Endothelial cell of umbilical vein (primary cell): ENCODE results near the gene MEF2C. TPM values are rescaled to one million over a fixed set of nuclear protein-coding genes. Genes with fewer than 3 reads are reported as not detected.

Experiments used
- BruUV-seq: library from RNA; stranded (reverse); fragments of 400-500 nt; replicated peaks from 2 replicates; lab custom pipeline; 2021; lab: Mats Ljungman, UMichigan
- CTCF ChIA-PET: fragments of 300-600, 350-600 bp; sonication (Branson Sonifier 250); formaldehyde crosslinking; loops from one replicate; lab custom pipeline; 2021; ENCODE audit warnings: antibody characterized with exemption, inconsistent platforms; lab: Charles Lee
- POLR2A ChIA-PET: fragments of 300-600, 350-600 bp; sonication (Branson Sonifier 250); formaldehyde crosslinking; loops from one replicate; lab custom pipeline; 2021; ENCODE audit warnings: antibody characterized with exemption, inconsistent platforms; lab: Charles Lee
- DNase-seq: peaks from one replicate; pipeline ENCODE4 v3.0.0-alpha.2; 2011; ENCODE audit warnings: low read depth, low spot score
- FAIRE-seq: peaks from 2 replicates; lab custom pipeline; 2011; peaks lifted over from hg19 to GRCh38; lab: Jason Lieb, UNC
- H2AFZ ChIP-seq: 2 replicates; pipeline ENCODE4 v1.6.0; 2012; ENCODE audit warnings: low read depth, low read length, control low read depth, inconsistent platforms
- H3K27ac ChIP-seq: 2 replicates; pipeline ENCODE4 v1.5.1; 2011; ENCODE audit warnings: low read depth, mild to moderate bottlenecking, control low read depth, low read length, moderate library complexity; ENCODE audit not compliant: insufficient read depth
- H3K27me3 ChIP-seq, 2 experiments: 2 replicates each; pipeline versions ENCODE4 v1.6.0 to v1.6.1; 2011; ENCODE audit warnings: low read length in 2 of 2, mixed read lengths in 1 of 2; ENCODE audit not compliant: control insufficient read depth in 2 of 2, insufficient read depth in 2 of 2
- H3K36me3 ChIP-seq, 2 experiments: 2 replicates in 1 of 2; 3 replicates in 1 of 2; pipeline ENCODE4 v1.5.1; 2011; ENCODE audit warnings: low read length in 2 of 2, mild to moderate bottlenecking in 1 of 2, moderate library complexity in 1 of 2; ENCODE audit not compliant: control insufficient read depth in 2 of 2, insufficient read depth in 2 of 2; ENCODE audit errors: extremely low read depth in 1 of 2
- H3K4me1 ChIP-seq: 3 replicates; pipeline ENCODE4 v1.5.1; 2011; ENCODE audit warnings: mild to moderate bottlenecking, low read length; ENCODE audit not compliant: control insufficient read depth, insufficient read depth; ENCODE audit errors: extremely low read depth
- H3K4me2 ChIP-seq: 2 replicates; pipeline ENCODE4 v1.6.1; 2011; ENCODE audit warnings: low read length, control low read depth, mixed read lengths; ENCODE audit not compliant: insufficient read depth
- H3K4me3 ChIP-seq, 3 experiments: fragments of 200-600 bp in 1 of 3; sonication (generic), shearing (Covaris generic) in 1 of 3; replicated peaks in 1 of 3; 2 replicates each; pipeline ENCODE4 v1.5.1; 2011 to 2016; ENCODE audit warnings: control low read depth in 3 of 3, low read length in 3 of 3, mild to moderate bottlenecking in 2 of 3, inconsistent platforms in 1 of 3, low read depth in 1 of 3, moderate library complexity in 1 of 3; ENCODE audit not compliant: insufficient read depth in 1 of 3
- H3K79me2 ChIP-seq: 2 replicates; pipeline ENCODE4 v1.6.0; 2012; ENCODE audit warnings: low read length, inconsistent platforms; ENCODE audit not compliant: control insufficient read depth, insufficient read depth
- H3K9ac ChIP-seq: replicated peaks from 2 replicates; pipeline ENCODE3; 2011; ENCODE audit warnings: low read length, control low read depth; ENCODE audit not compliant: insufficient read depth; ENCODE audit errors: extremely low read depth
- H3K9me1 ChIP-seq: replicated peaks from 3 replicates; pipeline ENCODE4 v1.6.0; 2011; ENCODE audit warnings: mild to moderate bottlenecking, low read length; ENCODE audit not compliant: control insufficient read depth, insufficient read depth; ENCODE audit errors: extremely low read depth
- H3K9me3 ChIP-seq: replicated peaks from 2 replicates; pipeline ENCODE4 v1.5.1; 2012; ENCODE audit warnings: low read length, inconsistent platforms; ENCODE audit not compliant: control insufficient read depth, insufficient read depth
- H4K20me1 ChIP-seq: replicated peaks from 2 replicates; pipeline ENCODE3; 2011; ENCODE audit warnings: mild to moderate bottlenecking, low read length; ENCODE audit not compliant: control insufficient read depth, insufficient read depth; ENCODE audit errors: extremely low read depth
- CTCF ChIP-seq, 2 donors: IDR thresholded peaks; 1 replicate in 1 of 2; 2 replicates in 1 of 2; pipeline ENCODE4 v1.5.1; 2011; ENCODE audit warnings: low read length in 2 of 2, mild to moderate bottlenecking in 2 of 2, moderate library complexity in 2 of 2, control low read depth in 1 of 2, inconsistent platforms in 1 of 2, low read depth in 1 of 2; ENCODE audit not compliant: insufficient read depth in 1 of 2; ENCODE audit errors: extremely low read depth in 1 of 2
- EZH2 ChIP-seq: IDR thresholded peaks from 2 replicates; pipeline ENCODE4 v1.6.1; 2012; ENCODE audit warnings: borderline replicate concordance, low read depth, mild to moderate bottlenecking, moderate library complexity, low read length, inconsistent platforms; ENCODE audit not compliant: severe bottlenecking
- FOS ChIP-seq: IDR thresholded peaks from 2 replicates; pipeline ENCODE4 v1.6.1; 2011; ENCODE audit warnings: mild to moderate bottlenecking, low read length, moderate library complexity, borderline replicate concordance; ENCODE audit not compliant: insufficient read depth
- GATA2 ChIP-seq: IDR thresholded peaks from 2 replicates; pipeline ENCODE4 v1.7.0; 2011; ENCODE audit warnings: low read depth, mild to moderate bottlenecking, moderate library complexity, mixed read lengths, low read length; ENCODE audit not compliant: insufficient read length, insufficient read depth
- JUN ChIP-seq: IDR thresholded peaks from 2 replicates; pipeline ENCODE4 v1.6.1; 2011; ENCODE audit warnings: borderline replicate concordance, low read depth; ENCODE audit not compliant: insufficient read length, insufficient read depth
- MAX ChIP-seq: IDR thresholded peaks from 2 replicates; pipeline ENCODE4 v1.6.1; 2011; ENCODE audit not compliant: insufficient read depth, insufficient read length
- MYC ChIP-seq: IDR thresholded peaks from one replicate; pipeline ENCODE4 v1.6.1; 2011; ENCODE audit warnings: mild to moderate bottlenecking, low read depth, low read length
- POLR2A ChIP-seq: IDR thresholded peaks from 2 replicates; pipeline ENCODE4 v1.6.1; 2012; ENCODE audit warnings: low read depth, mild to moderate bottlenecking, control low read depth, low read length
- POLR2AphosphoS5 ChIP-seq: IDR thresholded peaks from 2 replicates; pipeline ENCODE4 v1.6.1; 2012; ENCODE audit warnings: low read depth, mild to moderate bottlenecking, control low read depth, low read length, moderate library complexity; ENCODE audit not compliant: insufficient read depth
- dilution Hi-C: fragments of 300-500 bp; cut with MboI; formaldehyde crosslinking; loops from one replicate; pipeline ENCODE4 v1.15.0; 2019; ENCODE audit warnings: low sequenced_read_pairs; ENCODE audit not compliant: extremely low pct_ligation_motif_present
- intact Hi-C: fragments of 100-400 bp; cut with micrococcal nuclease; formaldehyde crosslinking; loops from one replicate; pipeline ENCODE4 v1.10.0; 2022
- polyA plus RNA-seq, 4 experiments: library from polyadenylated mRNA; depleted of rRNA in 3 of 4; stranded (reverse) in 3 of 4; unstranded in 1 of 4; fragments of >200 nt; gene quantifications; 2 replicates each; pipeline versions ENCODE4 v1.2.1 to v1.2.3, GENCODE V29; 2011 to 2012; ENCODE audit warnings: missing spikeins in 1 of 4
- total RNA-seq: library from RNA; stranded (reverse); gene quantifications from 2 replicates; pipeline ENCODE4 v1.2.3, GENCODE V29; 2021

The MEF2C gene
- total and polyA plus RNA-seq, 2 donors (not counting 3 experiments of a cell fraction or from before 2014, with no cell fraction given), result 21.2 to 67.7 TPM

DNA sequence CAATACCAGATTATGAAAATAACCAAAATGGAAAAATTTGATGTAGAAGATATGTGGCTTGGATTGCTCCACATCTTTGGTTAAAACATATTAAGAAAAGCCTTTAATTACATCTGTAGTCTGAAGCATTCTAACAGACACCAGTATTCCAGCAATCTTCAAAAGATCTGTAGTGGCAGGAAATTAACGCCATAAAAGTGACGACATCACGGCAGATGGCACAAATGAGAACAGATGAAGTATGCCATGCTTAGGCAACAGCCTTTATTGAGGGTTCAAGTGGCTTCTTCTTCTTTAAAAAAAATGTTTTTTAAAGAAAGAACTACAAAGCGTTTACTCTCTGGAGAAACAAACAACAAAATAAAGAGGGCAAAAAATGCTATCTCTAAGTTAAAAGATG lies 164.2 kb downstream of the MEF2C start:
- POLR2A ChIA-PET, result no interaction called here
- Histone ChIP-seq H3K9me3 (no peaks in the 10 kb centered on the region), H3K9me1 (no peaks in the 10 kb centered on the region), H3K79me2 (no peaks in the 10 kb centered on the region), H3K36me3 (peaks cover 5 to 6% of the 10 kb centered on the region in 2 experiments), H4K20me1 (no peaks in the 10 kb centered on the region), H3K4me3 (no peak overlapping the region), H3K4me2 (no peak overlapping the region), H2AFZ (no peak overlapping the region), H3K4me1 (no peaks in the 10 kb centered on the region), H3K27ac (no peak overlapping the region), H3K27me3 (no peaks in the 10 kb centered on the region), H3K9ac (no peak overlapping the region)
- intact Hi-C loops (no loop called here), dilution Hi-C loops (no loop called here)
- CTCF ChIA-PET, result interaction anchor here (1.0 kb wide), 1 partner anchor 937 kb away, joined by 4 read pairs; no protein-coding TSS in a partner anchor
- no TSS peak for BruUV-seq
- DNase-seq (no peak), FAIRE-seq (no peak)
- TF ChIP-seq MYC (no peak), EZH2 (no peak), CTCF (IDR thresholded peaks at IDR 0.05; ENCODE audit: extremely low read depth in 1 of 2, insufficient read depth in 1 of 2, low read depth in 1 of 2, low read length in 2 of 2) (no peak), POLR2A (no peak), POLR2AphosphoS5 (no peak), JUN (no peak), GATA2 (no peak), MAX (no peak), FOS (no peak)
